ENCODE measurements around the gene LCN6. TPM values are rescaled to one million over a fixed set of nuclear protein-coding genes. Genes with fewer than 3 reads are reported as not detected.

The LCN6 gene
- total RNA-seq, 1 experiment from 2014 or later: not detected

DNA sequence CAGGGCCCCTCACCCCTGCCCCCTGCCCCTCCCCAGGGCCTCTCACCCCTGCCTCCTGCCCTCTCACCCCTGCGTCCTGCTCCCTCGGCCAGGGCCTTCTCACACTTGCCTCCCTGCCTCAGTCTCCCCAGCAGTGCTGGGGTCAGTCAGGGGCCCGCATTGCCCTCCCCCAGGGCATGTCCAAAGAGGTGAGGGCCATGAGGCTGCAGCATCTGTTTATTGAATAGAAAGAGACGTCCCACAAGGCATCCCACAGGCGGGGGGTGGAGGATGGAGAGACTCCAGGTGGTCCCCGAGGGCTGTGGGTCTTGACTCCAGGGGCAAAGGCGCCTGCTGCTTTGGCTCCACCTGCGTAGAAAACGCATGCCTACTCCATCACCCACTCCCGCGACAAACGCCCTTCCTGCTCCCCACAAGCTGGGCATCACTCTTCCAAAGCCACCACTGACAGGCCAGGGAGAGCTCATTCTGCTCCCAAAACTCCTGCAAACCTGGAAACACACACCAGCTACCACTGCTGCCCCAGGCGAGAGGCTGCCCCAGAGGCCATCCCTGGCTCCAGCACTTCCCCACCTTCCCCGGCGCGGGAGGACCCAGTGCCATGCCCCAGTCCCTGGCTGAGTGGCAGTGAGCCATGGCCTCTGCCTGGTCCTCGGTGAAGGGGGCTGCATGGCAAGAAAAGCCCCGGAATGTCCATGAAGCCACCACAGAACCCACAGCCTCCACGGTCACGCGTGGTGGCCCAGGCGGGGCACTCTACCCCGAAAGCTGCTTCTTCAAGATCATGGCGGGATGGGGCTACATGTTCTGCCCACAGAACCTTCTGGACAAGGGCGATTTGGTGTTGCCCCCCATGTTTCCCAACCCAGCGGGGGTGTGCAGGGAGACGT lies 11.4 kb upstream of the LCN6 start:
- Mint-ChIP-seq H3K36me3 (peaks cover 3% of the 10 kb centered on the region; the same call in 1 of the 2 replicates), H3K9me3 (peaks cover 13% of the 10 kb centered on the region), H3K4me3 (no peak overlapping the region), H3K4me1 (peaks cover 11% of the 10 kb centered on the region), H3K27me3 (ENCODE audit: low read depth) (no peaks in the 10 kb centered on the region; the same call in 1 of the 2 replicates), H3K27ac (peak overlapping the region; percentile 57)
- ChIA-PET CTCF (interaction anchor here (0.7 to 1.5 kb wide), 9 partner anchors 10 to 219 kb away, joined by 3 to 7 read pairs (median 3); partner anchors contain the start of gene LCN10), POLR2A (no interaction called here)
- DNase-seq (ENCODE audit: low spot score): no peak
- no peak for TF ChIP-seq NR3C1 (CRISPR knock-in tag; conservative IDR thresholded peaks at IDR 0.05; ENCODE audit: low read depth)
- TF ChIP-seq TEAD1 (CRISPR knock-in tag; IDR thresholded peaks at IDR 0.05): no peak
- no peak for TF ChIP-seq STAT6 (CRISPR knock-in tag; conservative IDR thresholded peaks at IDR 0.05; ENCODE audit: low read depth)
- TF ChIP-seq, protein P1, sequence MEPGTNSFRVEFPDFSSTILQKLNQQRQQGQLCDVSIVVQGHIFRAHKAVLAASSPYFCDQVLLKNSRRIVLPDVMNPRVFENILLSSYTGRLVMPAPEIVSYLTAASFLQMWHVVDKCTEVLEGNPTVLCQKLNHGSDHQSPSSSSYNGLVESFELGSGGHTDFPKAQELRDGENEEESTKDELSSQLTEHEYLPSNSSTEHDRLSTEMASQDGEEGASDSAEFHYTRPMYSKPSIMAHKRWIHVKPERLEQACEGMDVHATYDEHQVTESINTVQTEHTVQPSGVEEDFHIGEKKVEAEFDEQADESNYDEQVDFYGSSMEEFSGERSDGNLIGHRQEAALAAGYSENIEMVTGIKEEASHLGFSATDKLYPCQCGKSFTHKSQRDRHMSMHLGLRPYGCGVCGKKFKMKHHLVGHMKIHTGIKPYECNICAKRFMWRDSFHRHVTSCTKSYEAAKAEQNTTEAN (CRISPR knock-in tag; IDR thresholded peaks at IDR 0.05): no peak
- no peak for TF ChIP-seq ARID4B (CRISPR knock-in tag; IDR thresholded peaks at IDR 0.05; ENCODE audit: borderline replicate concordance)
- TF ChIP-seq ZNF263 (CRISPR knock-in tag; IDR thresholded peaks at IDR 0.05; ENCODE audit: low read depth): no peak
- TF ChIP-seq CBFB (CRISPR knock-in tag; IDR thresholded peaks at IDR 0.05; ENCODE audit: low read depth): no peak
- TF ChIP-seq NR1H2 (CRISPR knock-in tag; IDR thresholded peaks at IDR 0.05): no peak
- TF ChIP-seq, protein P2, sequence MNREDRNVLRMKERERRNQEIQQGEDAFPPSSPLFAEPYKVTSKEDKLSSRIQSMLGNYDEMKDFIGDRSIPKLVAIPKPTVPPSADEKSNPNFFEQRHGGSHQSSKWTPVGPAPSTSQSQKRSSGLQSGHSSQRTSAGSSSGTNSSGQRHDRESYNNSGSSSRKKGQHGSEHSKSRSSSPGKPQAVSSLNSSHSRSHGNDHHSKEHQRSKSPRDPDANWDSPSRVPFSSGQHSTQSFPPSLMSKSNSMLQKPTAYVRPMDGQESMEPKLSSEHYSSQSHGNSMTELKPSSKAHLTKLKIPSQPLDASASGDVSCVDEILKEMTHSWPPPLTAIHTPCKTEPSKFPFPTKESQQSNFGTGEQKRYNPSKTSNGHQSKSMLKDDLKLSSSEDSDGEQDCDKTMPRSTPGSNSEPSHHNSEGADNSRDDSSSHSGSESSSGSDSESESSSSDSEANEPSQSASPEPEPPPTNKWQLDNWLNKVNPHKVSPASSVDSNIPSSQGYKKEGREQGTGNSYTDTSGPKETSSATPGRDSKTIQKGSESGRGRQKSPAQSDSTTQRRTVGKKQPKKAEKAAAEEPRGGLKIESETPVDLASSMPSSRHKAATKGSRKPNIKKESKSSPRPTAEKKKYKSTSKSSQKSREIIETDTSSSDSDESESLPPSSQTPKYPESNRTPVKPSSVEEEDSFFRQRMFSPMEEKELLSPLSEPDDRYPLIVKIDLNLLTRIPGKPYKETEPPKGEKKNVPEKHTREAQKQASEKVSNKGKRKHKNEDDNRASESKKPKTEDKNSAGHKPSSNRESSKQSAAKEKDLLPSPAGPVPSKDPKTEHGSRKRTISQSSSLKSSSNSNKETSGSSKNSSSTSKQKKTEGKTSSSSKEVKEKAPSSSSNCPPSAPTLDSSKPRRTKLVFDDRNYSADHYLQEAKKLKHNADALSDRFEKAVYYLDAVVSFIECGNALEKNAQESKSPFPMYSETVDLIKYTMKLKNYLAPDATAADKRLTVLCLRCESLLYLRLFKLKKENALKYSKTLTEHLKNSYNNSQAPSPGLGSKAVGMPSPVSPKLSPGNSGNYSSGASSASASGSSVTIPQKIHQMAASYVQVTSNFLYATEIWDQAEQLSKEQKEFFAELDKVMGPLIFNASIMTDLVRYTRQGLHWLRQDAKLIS (CRISPR knock-in tag; IDR thresholded peaks at IDR 0.05; ENCODE audit: borderline replicate concordance): no peak
- TF ChIP-seq SMAD3 (CRISPR knock-in tag; IDR thresholded peaks at IDR 0.05; ENCODE audit: borderline replicate concordance): no peak
- TF ChIP-seq SMAD4 (CRISPR knock-in tag; IDR thresholded peaks at IDR 0.05): no peak
- ATAC-seq: no peak

All from WTC11 (cell line).